ENCODE measurements around the gene SMIM17.

SMIM17 gene

DNA sequence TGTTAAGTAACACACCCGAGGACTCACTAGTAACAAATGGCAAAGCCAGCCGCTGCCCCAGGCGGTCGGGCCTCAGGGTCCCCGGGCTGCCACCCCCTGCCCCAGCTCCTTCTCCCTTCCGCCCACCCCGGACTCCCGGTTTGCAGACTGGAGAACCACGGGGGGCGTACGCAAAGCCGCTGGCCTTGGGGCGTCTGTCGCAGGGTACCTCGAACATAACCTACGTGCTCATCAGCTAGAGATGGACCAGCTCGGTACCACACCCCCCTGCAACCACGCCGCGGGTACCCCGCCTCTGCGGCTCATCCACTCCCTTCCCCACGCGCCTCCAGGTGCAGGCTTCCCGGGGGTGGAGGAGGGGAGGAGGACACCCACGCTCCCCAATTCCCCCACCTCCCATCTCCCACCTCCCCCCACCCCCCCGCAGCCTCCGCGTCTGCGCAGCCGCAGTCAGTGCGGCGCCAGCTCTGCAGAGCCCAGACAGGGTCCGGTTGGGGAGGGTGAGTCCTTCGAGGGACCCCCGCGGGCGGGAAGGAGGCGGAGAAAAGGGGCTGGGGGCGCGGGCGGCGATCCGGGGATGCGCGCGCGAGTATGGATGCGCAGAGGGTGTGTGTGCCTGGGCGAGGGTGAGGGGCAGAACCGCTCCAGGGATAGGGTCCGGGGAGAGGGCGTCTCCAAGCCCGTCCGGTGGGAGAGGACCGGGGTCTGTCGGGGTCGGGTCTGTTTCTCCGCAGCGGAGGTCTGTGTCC lies at the start of gene SMIM17:
Gene SMIM17, plus strand, starts transcription at position 449 of the 749 bp plus-strand sequence. CDS start 2,509 bp downstream, outside the sequence.
- no peak for DNase-seq (ENCODE audit: low read depth, low spot score)

DNA sequence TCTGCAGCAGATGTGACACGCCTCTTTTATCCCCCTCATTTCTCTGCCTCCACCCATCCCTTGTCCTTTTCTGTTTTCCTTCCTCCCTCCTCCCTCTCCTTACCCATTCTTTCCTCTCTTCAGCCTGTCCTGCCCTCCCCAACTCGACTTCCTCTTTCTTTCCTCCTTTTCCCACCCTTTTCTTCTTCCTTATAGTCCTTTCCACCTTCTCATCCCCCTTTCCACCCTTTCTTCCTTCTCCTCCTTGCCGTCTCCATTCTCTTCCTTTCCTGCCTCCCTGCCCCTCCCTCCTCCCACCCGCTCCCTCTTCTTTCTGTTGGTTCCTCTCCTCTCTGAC lies 48.5 kb upstream of the SMIM17 start:
- no peak for DNase-seq (ENCODE audit: low read depth, low spot score)

DNA sequence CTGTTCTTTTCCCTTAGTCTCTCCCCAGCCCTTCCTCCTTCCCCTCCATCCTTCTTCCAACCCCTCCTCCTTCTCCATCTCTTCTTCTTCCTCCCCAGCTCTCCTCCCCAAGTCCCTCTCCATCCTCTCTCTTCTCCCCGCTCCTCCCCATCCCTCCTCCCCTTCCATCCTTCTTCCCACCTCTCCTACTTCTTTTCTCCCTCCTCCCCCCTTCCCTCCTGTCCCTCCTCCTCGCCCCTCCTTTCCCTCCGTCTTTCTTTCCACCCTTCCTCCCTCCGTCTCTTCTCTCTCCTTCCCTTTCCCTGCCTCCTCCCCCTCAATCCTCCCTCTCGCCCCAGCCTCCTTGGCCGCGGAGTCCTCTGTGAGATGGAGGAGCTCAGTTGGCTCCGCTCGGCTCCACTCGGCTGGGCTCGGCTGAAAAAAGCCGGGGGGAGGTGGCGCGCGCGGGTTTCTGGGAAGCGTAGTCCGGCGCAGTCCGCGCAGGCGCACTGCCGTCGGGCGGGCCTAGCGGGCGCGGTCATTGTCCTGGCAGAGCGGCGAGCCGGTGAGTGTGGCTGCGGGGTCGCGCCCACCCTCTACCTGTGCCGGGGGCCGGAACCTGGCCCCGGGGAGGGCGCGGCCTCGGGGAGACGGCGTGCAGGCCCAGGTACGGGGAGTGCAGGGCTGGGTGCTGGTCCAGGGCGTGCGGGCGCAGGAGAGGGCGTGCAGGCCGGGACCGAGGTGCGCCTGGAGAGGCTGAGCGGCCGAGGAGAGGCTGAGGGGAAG lies 48.0 kb upstream of the SMIM17 start, which contains the start of gene ZNF71:
Gene ZNF71, plus strand, starts transcription at position 520 of the 765 bp plus-strand sequence. CDS start 6,257 bp downstream, outside the sequence.
- peak; percentile 96 for DNase-seq (ENCODE audit: low read depth, low spot score)

- DNase-seq (ENCODE audit: low read depth, low spot score): no peak
Observed at GRCh38 chr19:56595548-56595899, 47.4 kb upstream of the SMIM17 start.

GRCh38 chr19:56596676-56597075 lies 46.3 kb upstream of the SMIM17 start:
- DNase-seq (ENCODE audit: low read depth, low spot score): no peak

- no peak for DNase-seq (ENCODE audit: low read depth, low spot score)
Observed at GRCh38 chr19:56597696-56598095, 45.3 kb upstream of the SMIM17 start.

GRCh38 chr19:56601375-56601774 lies 41.6 kb upstream of the SMIM17 start:
- DNase-seq (ENCODE audit: low read depth, low spot score): peak; percentile 31

- DNase-seq (ENCODE audit: low read depth, low spot score): peak; percentile 41
Observed at GRCh38 chr19:56603829-56604228, 39.1 kb upstream of the SMIM17 start.

DNA sequence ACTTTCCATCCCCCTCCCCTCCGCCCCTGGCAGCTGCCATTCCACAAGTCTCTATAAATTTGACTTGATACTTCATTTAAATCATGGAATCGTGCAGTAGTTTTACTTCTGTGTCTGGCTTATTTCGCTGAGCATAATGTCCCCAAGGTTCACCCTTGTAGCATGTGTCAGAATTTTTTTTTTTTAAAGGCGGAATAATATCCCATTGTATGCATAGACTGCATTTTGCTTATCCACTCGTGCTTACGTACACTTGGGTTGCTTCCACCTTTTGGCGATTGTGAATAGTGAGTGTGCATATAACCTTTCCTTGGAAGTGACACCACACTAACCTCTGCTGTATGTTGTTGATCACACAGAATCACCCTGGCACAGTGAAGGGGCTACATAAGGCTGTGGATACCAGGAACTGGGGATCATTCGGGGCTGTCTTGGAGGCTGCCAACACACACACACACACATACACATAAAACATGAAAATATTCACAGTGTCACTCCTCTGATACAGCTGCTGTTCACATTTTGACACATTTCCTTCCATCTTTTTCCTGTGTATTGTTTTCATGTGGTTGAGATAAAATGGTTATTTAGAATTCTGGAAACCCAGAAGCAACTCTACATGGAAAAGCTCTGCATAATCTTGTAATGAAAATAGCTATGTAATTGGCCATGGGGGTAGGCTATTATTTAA lies 34.5 kb upstream of the SMIM17 start:
- no peak for DNase-seq (ENCODE audit: low read depth, low spot score)

DNA sequence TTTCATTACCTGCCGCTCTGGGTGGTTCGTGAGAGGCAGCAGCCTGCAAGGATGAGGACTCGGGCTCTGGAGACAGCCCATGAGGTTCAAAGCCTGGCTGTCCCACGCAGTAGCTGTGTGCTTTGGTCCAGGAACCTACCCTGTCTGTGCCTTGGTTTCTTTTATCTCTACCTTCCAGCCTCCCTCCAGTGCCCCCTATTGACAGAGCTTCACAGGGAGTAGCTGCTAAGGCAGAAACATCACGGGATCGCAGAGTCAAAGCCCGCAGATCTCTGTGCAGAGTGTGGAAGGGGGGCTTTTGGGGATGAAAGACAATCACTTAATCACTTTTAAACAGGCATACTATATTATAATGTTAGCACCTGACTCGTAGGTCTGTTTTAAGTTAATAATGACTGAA lies 31.7 kb upstream of the SMIM17 start:
- DNase-seq (ENCODE audit: low read depth, low spot score): no peak

DNA sequence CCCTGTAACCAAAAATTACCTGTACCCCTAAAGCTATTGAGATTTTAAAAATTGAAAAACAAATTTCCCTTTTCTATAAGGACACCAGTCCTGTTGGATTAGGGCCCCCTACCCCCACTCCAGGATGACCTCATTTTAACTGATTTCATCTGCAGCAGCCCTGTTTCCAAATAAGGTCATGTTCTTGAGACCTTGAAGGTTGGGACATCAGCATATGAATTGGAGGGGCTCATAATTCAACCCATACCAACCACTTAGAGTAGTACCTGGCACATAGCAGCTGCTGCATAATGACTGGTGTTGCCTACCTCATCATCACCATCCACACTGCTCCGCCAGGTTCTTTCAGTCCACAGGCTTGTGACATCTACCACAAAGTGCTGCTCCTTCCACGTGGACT lies 30.2 kb upstream of the SMIM17 start:
- no peak for DNase-seq (ENCODE audit: low read depth, low spot score)

DNA sequence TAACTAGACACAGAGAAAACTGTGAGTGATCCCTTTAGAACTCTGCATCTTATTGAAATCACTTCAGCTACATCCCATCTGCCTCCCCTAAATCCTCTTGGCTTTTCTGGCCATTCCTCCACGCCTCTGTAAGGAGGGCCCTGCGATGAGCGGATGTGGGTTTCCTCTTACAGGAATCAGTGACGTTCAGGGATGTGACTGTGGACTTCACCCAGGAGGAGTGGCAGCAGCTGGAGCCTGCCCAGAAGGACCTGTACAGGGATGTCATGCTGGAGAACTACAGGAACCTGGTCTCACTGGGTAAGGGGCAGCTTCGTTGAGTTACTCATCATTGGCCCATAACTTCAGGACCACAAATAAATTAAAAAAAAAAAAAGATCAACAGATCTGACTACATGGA lies 29.3 kb upstream of the SMIM17 start:
- no peak for DNase-seq (ENCODE audit: low read depth, low spot score)

GRCh38 chr19:56617531-56617930 lies 25.4 kb upstream of the SMIM17 start:
- DNase-seq (ENCODE audit: low read depth, low spot score): no peak

GRCh38 chr19:56619121-56619520 lies 23.8 kb upstream of the SMIM17 start:
- DNase-seq (ENCODE audit: low read depth, low spot score): no peak

DNA sequence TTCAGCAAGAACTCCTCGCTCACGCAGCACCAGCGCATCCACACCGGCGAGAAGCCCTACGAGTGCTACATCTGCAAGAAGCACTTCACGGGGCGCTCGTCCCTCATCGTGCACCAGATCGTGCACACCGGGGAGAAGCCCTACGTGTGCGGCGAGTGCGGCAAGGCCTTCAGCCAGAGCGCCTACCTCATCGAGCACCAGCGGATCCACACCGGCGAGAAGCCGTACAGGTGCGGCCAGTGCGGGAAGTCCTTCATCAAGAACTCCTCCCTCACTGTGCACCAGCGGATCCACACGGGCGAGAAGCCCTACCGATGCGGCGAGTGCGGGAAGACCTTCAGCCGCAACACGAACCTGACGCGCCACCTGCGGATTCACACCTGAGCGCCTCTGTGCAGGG lies 20.6 kb upstream of the SMIM17 start:
- no peak for DNase-seq (ENCODE audit: low read depth, low spot score)

DNA sequence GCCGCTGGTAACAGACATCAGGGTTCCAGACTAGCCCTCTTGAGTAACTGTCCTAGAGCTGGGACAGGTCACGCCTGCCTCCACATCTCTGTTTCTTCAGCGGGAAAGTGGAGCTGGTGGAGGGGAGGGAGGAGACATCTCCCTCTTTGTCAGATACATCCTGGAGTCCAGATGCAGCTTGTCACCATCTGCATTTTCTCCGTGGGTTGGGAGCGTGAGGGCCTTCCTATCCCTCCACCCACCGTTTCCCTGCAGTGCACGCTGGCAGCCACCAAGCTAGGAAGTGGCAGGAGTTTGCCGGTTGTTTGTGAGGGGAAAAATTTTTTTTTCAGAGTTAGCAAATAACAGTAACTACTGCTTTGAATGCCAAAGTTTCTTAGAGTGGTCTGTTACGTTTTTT lies 20.0 kb upstream of the SMIM17 start:
- DNase-seq (ENCODE audit: low read depth, low spot score): no peak

- no peak for DNase-seq (ENCODE audit: low read depth, low spot score)
Observed at GRCh38 chr19:56625708-56626107, 17.3 kb upstream of the SMIM17 start.

DNA sequence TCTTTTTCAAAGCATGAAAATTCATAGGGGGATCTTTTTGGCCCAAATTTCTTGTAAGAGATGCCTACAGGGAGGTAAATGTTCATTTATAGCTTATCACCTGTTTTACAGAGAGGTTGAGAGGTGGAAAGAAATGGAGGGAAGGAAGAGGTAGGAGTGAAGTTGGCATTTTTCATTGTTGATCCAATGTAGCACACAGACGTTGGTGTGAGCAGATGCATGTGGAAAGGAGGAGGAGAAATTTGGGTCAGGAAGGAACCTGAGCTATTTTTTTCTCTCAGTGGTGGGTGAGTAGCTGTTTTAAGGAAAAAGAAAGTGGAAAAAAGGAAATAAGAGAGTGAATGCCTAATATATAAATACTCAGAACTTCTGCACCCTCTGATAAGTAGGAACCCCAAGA lies 9.9 kb upstream of the SMIM17 start:
- no peak for DNase-seq (ENCODE audit: low read depth, low spot score)

GRCh38 chr19:56637976-56638555 lies 4.9 kb upstream of the SMIM17 start:
- DNase-seq (ENCODE audit: low read depth, low spot score): peak; percentile 95

GRCh38 chr19:56639217-56639616 lies 3.7 kb upstream of the SMIM17 start:
- DNase-seq (ENCODE audit: low read depth, low spot score): peak; percentile 36

DNA sequence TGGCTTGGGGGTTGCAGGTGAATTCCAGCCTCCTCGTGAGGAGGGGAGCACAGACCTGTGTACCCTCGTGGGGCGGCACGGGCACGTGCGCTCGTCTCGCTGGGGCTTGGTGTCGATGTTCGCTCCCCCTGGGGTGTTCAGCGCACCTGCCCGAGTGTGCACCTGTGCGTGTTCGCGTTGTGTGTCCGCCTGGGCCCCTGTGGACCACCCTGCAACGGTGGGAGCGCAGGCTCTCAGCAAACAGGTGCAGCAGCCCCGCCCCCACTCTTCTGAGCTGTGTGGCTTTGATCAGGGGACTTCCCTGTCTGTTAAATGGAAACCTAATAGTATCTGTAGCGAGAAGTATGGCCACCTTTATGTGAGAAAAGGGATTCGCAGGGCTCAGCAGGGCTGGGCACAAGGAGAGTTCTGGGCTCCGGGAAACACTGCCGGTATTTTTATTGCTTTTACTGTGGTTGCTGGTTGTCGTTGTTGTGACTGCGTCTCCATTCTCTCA lies 549 bp downstream of the SMIM17 start:
- no peak for DNase-seq (ENCODE audit: low read depth, low spot score)

- DNase-seq (ENCODE audit: low read depth, low spot score): no peak
Observed at GRCh38 chr19:56654151-56654550, 11.2 kb downstream of the SMIM17 start.
